NCI-H1930 (cell line): ENCODE measurements around the gene TRAF2.
A peak's percentile ranks its signal among the peaks of the same experiment; 100 is the strongest.
"Not testable (repeated sequence)": the region's sequence is repeated elsewhere in the genome, so short reads cannot be mapped to it uniquely, and the experiment has no call there.

Experiments used
- DNase-seq, 2 experiments: peaks; one replicate each; lab custom pipeline; 2025; lab: John Stamatoyannopoulos, UW

Gene TRAF2

GRCh38 chr9:136885950-136886578 lies at the start of gene TRAF2:
Gene TRAF2 (plus strand): TSS chr9:136886516. CDS start chr9:136898741, 12,225 bp downstream.
- peak; percentile 90 to 98 for DNase-seq

- DNase-seq: no peak
Measured at GRCh38 chr9:136837146-136837855, 49.0 kb upstream of the TRAF2 start.

GRCh38 chr9:136837856-136838277 lies 48.4 kb upstream of the TRAF2 start:
- DNase-seq: not testable (repeated sequence)

GRCh38 chr9:136838314-136839228 lies 47.7 kb upstream of the TRAF2 start:
- DNase-seq: no peak

- no peak for DNase-seq
Measured at GRCh38 chr9:136839229-136840139, 46.8 kb upstream of the TRAF2 start.

GRCh38 chr9:136840140-136840876 lies 46.0 kb upstream of the TRAF2 start:
- no peak for DNase-seq

- no peak for DNase-seq
Measured at GRCh38 chr9:136840877-136841645, 45.3 kb upstream of the TRAF2 start.

GRCh38 chr9:136841646-136842379 lies 44.5 kb upstream of the TRAF2 start:
- DNase-seq: not testable (repeated sequence)

- DNase-seq: peak; percentile 63 to 66
Measured at GRCh38 chr9:136842380-136842948, 43.9 kb upstream of the TRAF2 start, which contains the start of gene AJM1. Gene AJM1 (plus strand): TSS chr9:136842478. CDS start chr9:136844415, 1,937 bp downstream.

- not testable (repeated sequence) for DNase-seq
Measured at GRCh38 chr9:136843159-136843800, 43.0 kb upstream of the TRAF2 start.

GRCh38 chr9:136843801-136844740 lies 42.2 kb upstream of the TRAF2 start:
- DNase-seq: not testable (repeated sequence)

- DNase-seq: no peak
Measured at GRCh38 chr9:136844761-136845464, 41.4 kb upstream of the TRAF2 start.

DNA sequence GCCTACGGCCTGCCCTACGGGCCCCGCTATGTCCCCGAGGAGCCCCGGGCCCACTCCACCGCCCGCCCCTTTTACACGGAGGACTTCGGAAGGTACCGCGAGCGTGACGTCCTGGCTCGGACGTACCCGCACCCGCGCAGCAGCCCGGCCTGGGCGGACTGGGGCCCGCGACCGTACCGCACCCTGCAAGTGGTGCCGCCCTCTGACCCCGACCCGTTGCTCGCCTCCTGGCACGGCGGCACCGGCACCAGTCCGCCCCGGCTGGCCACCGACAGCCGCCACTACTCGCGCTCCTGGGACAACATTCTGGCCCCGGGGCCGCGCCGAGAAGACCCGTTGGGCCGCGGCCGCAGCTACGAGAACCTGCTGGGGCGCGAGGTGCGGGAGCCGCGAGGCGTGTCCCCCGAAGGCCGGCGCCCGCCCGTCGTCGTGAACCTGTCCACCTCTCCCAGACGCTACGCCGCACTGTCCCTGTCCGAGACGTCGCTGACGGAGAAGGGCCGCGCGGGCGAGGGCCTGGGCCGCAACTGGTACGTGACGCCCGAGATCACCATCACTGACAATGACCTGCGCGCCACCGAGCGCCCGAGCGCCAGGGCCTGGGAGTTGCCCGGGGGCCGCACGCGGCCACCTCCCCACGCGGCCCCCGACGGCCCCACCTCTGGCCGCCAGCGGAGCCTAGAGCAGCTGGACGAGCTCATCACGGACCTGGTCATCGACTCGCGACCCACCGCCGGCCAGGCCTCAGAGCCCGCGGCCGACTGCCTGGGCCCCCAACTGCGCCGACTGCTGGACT lies 40.7 kb upstream of the TRAF2 start:
- DNase-seq: no peak

GRCh38 chr9:136846376-136847087 lies 39.8 kb upstream of the TRAF2 start:
- no peak for DNase-seq
